ENCODE results near the gene SETBP1.

SETBP1 gene

DNA sequence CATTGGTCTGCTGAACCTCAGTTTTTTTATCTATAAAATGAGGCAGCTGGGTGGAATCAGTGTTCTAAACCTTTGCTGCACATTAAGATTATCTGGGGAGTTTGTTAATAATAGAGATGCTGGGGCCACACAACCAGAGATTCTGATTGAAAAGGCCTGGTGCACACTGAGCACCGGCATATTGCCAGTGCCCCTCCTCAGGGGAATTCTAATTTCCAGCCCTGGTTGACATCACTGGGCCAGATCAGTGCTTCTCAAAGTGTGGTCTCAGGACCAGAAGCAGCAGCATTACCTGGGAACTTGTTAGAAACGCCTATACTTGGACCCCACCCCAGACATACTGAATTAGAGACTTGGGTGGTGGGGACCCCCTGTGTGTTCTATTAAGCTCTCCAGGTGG, 112.5 kb downstream of the SETBP1 start:
- no peak overlapping the region for H3K4me3 ChIP-seq (ENCODE audit: low read depth, low read length)
- TF ChIP-seq, protein P1, sequence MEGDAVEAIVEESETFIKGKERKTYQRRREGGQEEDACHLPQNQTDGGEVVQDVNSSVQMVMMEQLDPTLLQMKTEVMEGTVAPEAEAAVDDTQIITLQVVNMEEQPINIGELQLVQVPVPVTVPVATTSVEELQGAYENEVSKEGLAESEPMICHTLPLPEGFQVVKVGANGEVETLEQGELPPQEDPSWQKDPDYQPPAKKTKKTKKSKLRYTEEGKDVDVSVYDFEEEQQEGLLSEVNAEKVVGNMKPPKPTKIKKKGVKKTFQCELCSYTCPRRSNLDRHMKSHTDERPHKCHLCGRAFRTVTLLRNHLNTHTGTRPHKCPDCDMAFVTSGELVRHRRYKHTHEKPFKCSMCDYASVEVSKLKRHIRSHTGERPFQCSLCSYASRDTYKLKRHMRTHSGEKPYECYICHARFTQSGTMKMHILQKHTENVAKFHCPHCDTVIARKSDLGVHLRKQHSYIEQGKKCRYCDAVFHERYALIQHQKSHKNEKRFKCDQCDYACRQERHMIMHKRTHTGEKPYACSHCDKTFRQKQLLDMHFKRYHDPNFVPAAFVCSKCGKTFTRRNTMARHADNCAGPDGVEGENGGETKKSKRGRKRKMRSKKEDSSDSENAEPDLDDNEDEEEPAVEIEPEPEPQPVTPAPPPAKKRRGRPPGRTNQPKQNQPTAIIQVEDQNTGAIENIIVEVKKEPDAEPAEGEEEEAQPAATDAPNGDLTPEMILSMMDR (IDR thresholded peaks at IDR 0.05; ENCODE audit: control insufficient read depth, extremely low read depth, insufficient read depth), result no peak
- no peak for DNase-seq (ENCODE audit: low read depth)

DNA sequence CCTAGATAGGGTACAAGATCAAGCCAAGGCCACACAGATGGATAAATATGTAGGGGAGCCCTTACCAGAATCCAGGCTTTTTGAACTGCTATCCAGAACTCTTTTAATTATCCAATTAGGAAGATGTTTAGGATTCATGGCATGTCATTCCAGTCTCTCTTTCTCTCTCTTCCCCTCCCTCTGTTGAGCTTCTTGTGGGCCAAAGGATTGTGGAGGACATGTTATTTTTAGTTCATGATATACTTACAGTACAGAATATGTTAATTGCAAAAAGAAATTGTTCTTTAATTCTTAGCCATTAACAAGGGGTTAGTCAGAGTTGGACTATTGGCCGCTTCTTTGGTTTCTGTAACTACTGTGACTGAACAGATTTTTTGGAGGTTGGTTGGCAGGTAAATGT, 113.0 kb downstream of the SETBP1 start:
- no peak for DNase-seq (ENCODE audit: low read depth)
- H3K4me3 ChIP-seq (ENCODE audit: low read depth, low read length), result no peak overlapping the region
- TF ChIP-seq, protein P1 (IDR thresholded peaks at IDR 0.05; ENCODE audit: control insufficient read depth, extremely low read depth, insufficient read depth), result no peak

DNA sequence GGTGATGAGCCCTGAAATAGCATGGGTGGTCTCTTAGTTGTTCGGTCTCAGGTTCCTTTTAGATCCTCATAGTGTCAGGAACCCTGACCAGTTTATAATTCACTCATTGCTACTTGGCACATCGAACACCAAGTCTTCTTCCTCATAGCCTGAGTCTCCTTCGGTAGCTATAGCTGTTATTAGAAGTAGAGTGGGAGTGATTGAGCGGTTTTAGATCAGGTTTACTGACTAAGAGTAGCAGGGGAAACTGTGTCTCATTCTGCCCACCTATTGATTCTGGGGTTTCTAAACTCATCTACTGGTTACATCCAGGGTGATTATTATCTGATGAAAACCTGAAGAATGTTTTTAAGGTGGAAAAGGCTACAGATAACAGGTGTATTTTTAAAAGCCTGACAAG, 114.6 kb downstream of the SETBP1 start:
- TF ChIP-seq, protein P1 (IDR thresholded peaks at IDR 0.05; ENCODE audit: control insufficient read depth, extremely low read depth, insufficient read depth), result no peak
- DNase-seq (ENCODE audit: low read depth), result no peak

DNA sequence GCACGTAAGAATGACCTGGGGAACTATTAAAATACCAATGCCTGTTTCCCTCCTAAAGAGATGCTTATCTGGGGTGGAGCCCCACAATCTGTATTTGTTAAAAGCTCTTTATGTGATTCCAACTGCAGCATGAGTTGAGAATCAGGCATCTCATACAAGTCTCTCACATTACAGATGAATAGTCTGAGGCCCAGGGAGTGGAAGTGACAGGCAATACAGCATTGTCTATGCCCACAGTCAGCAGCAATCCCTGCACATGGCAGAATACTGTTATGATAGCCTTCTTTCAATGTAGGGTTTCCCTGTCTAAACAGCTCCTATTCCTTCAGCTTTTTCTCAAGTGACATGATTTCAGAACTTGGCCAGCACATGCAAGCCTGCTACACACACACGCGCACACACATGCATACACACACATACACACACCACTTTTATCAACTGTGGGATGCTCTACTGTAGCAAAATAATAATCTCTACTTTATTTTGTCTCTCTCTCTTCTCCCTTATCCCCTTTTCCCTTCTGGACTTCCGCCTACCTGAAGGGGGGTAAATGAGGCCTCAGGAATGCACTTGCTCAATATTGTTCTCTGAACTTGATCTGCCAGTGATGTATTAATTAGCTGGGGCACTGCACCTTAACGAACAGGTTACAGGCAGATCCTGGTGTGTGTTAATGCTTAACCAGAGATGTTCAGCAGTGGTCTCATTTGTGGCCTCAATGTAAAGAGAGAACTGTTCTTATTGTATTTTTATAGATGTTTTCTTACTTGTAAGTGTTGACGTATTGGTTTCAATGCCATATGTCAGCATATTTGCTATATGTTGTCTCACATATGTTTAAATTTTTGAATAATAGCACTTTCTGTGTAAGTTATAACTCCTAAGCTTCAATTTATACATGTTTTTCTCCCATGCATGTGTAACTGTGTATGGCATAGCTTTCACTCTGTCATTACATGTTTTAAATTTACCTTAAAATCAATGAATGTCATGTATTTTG, 116.0 kb downstream of the SETBP1 start:
- no peak for DNase-seq (ENCODE audit: low read depth)
- no peak overlapping the region for H3K4me3 ChIP-seq (ENCODE audit: low read depth, low read length)
- TF ChIP-seq, protein P1 (IDR thresholded peaks at IDR 0.05; ENCODE audit: control insufficient read depth, extremely low read depth, insufficient read depth), result no peak

More for the DNA sequence above, 114.6 kb downstream of the SETBP1 start:
- H3K4me3 ChIP-seq (ENCODE audit: low read depth, low read length), result no peak overlapping the region

DNA sequence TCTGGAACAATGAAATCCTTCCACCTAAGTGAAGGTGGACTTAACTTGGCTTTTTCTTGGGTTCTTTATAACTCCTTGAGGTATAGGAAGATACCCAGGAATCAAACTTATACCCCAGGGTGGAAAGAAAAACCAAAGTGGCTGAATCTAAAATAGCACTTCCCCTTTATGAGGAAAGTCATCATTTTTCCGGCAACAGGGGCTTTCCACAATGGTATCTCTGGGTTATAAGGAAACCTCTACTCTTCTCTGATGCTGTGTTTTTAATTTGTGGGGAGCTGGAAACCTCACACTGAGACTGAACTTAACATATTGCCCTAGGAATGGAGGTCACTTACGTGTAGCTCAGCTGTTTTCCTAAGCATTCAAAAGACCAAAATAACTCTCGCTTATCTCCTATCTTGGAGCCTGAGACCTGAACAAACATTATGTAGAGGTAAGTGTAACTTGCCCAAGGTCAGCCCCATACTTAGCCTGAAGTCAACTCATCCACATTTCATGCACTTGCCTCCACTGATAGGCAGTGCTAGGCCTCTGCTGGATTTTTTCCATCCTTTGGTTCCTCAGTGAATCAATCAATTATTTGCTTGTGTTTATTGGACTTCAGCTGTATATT, 117.9 kb downstream of the SETBP1 start:
- H3K4me3 ChIP-seq (ENCODE audit: low read depth, low read length), result no peak overlapping the region
- DNase-seq (ENCODE audit: low read depth), result no peak
- TF ChIP-seq, protein P1 (IDR thresholded peaks at IDR 0.05; ENCODE audit: control insufficient read depth, extremely low read depth, insufficient read depth), result no peak

DNA sequence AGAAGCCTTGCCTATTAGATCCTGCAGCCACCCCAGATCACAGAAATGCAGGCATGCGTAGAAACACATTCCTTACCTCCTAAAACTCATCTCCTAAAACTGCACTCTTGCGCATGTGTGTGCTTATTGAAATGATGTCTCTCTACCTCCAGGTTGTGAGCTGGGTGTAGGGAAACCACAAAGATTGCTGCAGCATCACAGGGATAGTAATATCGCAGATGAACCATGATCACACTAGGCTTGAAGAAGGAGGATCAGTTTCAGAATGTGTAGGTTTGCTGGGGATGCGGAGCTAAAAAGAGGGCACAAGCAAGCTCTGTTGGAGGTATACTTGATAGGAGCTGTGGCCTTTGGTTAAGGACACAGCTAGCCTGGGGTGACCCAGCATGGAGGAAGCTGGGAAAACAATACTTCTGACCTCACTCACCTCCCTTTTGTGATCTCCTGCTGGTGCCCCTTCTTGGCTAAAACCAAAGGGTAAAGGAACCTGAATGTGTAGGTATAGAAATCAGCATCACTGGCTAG, 118.8 kb downstream of the SETBP1 start:
- H3K4me3 ChIP-seq (ENCODE audit: low read depth, low read length), result no peak overlapping the region
- TF ChIP-seq, protein P1 (IDR thresholded peaks at IDR 0.05; ENCODE audit: control insufficient read depth, extremely low read depth, insufficient read depth), result no peak

More for the DNA sequence above, 118.8 kb downstream of the SETBP1 start:
- DNase-seq (ENCODE audit: low read depth), result no peak
